ENCODE results near the gene PIP. TPM values are rescaled to one million over a fixed set of nuclear protein-coding genes. Genes with fewer than 3 reads are reported as not detected.
"Not testable (repeated sequence)": the region's sequence is repeated elsewhere in the genome, so short reads cannot be mapped to it uniquely, and the experiment has no call there.

PIP gene
- total RNA-seq, 1 donor from 2014 or later, result not detected

- DNase-seq (ENCODE audit: low spot score), result no peak
These were observed 45.7 kb downstream of the PIP start for GRCh38 chr7:143177374-143178119.

- not testable (repeated sequence) for DNase-seq (ENCODE audit: low spot score)
These were observed 48.9 kb downstream of the PIP start for GRCh38 chr7:143180771-143181170.

- no peak for DNase-seq (ENCODE audit: low spot score)
These were observed 49.5 kb downstream of the PIP start for GRCh38 chr7:143181349-143181748.

- no peak for DNase-seq (ENCODE audit: low spot score)
These were observed 51.1 kb downstream of the PIP start, which contains the start of gene TAS2R39 for GRCh38 chr7:143183024-143183423. TSS of gene TAS2R39 (plus strand) at chr7:143183419. CDS start at chr7:143183419, 0 bp downstream.

- no peak for DNase-seq (ENCODE audit: low spot score)
These were observed 53.7 kb downstream of the PIP start for GRCh38 chr7:143185551-143185950.

GRCh38 chr7:143188994-143189393, 57.1 kb downstream of the PIP start:
- DNase-seq (ENCODE audit: low spot score), result no peak

Other genes with a start within 250 kb of the PIP start
- 2.6 TPM for gene TRPV6, start 246.3 kb upstream of the PIP start, total RNA-seq (ENCODE audit: insufficient read depth, low replicate concordance)
- 2.9 TPM for gene TRPV5, start 198.3 kb upstream of the PIP start, total RNA-seq (ENCODE audit: insufficient read depth, low replicate concordance)
- not detected for gene LLCFC1, start 192.6 kb upstream of the PIP start, total RNA-seq (ENCODE audit: insufficient read depth, low replicate concordance)
- gene KEL, start 169.7 kb upstream of the PIP start, total RNA-seq (ENCODE audit: insufficient read depth, low replicate concordance), result not detected
- not detected for gene OR9A2, start 104.9 kb upstream of the PIP start, total RNA-seq (ENCODE audit: insufficient read depth, low replicate concordance)
- 1.7 TPM for gene OR6V1, start 79.7 kb upstream of the PIP start, total RNA-seq (ENCODE audit: insufficient read depth, low replicate concordance)
- gene TAS2R39, start 51.3 kb downstream of the PIP start, total RNA-seq (ENCODE audit: insufficient read depth, low replicate concordance), result 8.2 TPM
- 0.72 TPM for gene TAS2R40, start 90.0 kb downstream of the PIP start, total RNA-seq (ENCODE audit: insufficient read depth, low replicate concordance)
- 29.9 TPM for gene GSTK1, start 131.4 kb downstream of the PIP start, total RNA-seq (ENCODE audit: insufficient read depth, low replicate concordance)
- gene TMEM139, start 152.9 kb downstream of the PIP start, total RNA-seq (ENCODE audit: insufficient read depth, low replicate concordance), result 0.72 TPM
- 9.1 TPM for gene CASP2, start 156.3 kb downstream of the PIP start, total RNA-seq (ENCODE audit: insufficient read depth, low replicate concordance)
- gene CLCN1, start 184.0 kb downstream of the PIP start, total RNA-seq (ENCODE audit: insufficient read depth, low replicate concordance), result not detected
- gene FAM131B, start 230.6 kb downstream of the PIP start, total RNA-seq (ENCODE audit: insufficient read depth, low replicate concordance), result 7.2 TPM
- gene ZYX, start 249.3 kb downstream of the PIP start, total RNA-seq (ENCODE audit: insufficient read depth, low replicate concordance), result 42.1 TPM

Data from umbilical cord (tissue), 2 donors.